GF-D8 (cell line): Measurements from ENCODE around the gene SLC6A11.

ENCODE experiments used
- DNase-seq: peaks from one replicate; lab custom pipeline; 2025; lab: John Stamatoyannopoulos, UW

Gene SLC6A11

GRCh38 chr3:10981031-10981430 lies 165.0 kb downstream of the SLC6A11 start:
- DNase-seq = no peak

GRCh38 chr3:10981961-10982360 lies 165.9 kb downstream of the SLC6A11 start:
- no peak for DNase-seq

GRCh38 chr3:10982782-10983181 lies 166.8 kb downstream of the SLC6A11 start:
- no peak for DNase-seq

GRCh38 chr3:10983219-10983916 lies 167.3 kb downstream of the SLC6A11 start:
- DNase-seq = no peak

GRCh38 chr3:10984371-10984896 lies 168.4 kb downstream of the SLC6A11 start:
- no peak for DNase-seq

GRCh38 chr3:10985181-10985580 lies 169.2 kb downstream of the SLC6A11 start:
- DNase-seq = no peak

- no peak for DNase-seq
Observed at GRCh38 chr3:10986592-10986991, 170.6 kb downstream of the SLC6A11 start.

GRCh38 chr3:10988001-10988665 lies 172.1 kb downstream of the SLC6A11 start:
- no peak for DNase-seq

GRCh38 chr3:10988991-10989484 lies 173.0 kb downstream of the SLC6A11 start:
- DNase-seq = no peak
